H1 (cell line): Measurements from ENCODE around the gene TMEM203. TPM values are rescaled to one million over a fixed set of nuclear protein-coding genes. Genes with fewer than 3 reads are reported as not detected.

Source experiments
- CTCF ChIA-PET: fragments of 300-600 bp; sonication (Branson Sonifier 250); formaldehyde crosslinking; loops from one replicate; lab custom pipeline; 2021; ENCODE audit not compliant: partially characterized antibody; lab: Charles Lee
- POLR2A ChIA-PET: fragments of 300-600 bp; sonication (Branson Sonifier 250); formaldehyde crosslinking; loops from one replicate; lab custom pipeline; 2021; ENCODE audit warnings: inconsistent platforms; ENCODE audit not compliant: partially characterized antibody; lab: Charles Lee
- DNase-seq, 2 experiments: peaks; one replicate each; pipeline versions ENCODE4 v3.0.0 to v3.0.0-alpha.2; 2010 to 2022; ENCODE audit warnings: low spot score in 2 of 2, low read depth in 1 of 2, mixed read lengths in 1 of 2
- FAIRE-seq: peaks from 2 replicates; lab custom pipeline; 2011; peaks lifted over from hg19 to GRCh38; lab: Jason Lieb, UNC
- H2AFZ ChIP-seq: 2 replicates; pipeline ENCODE4 v1.8.1; 2012; ENCODE audit warnings: low read length, inconsistent platforms
- H2AK5ac ChIP-seq: 2 replicates; pipeline ENCODE4 v1.6.1; 2013; ENCODE audit warnings: low read depth, low read length
- H2BK120ac ChIP-seq: replicated peaks from 2 replicates; pipeline ENCODE3; 2013; ENCODE audit warnings: low read depth, low read length, inconsistent platforms
- H2BK12ac ChIP-seq: 2 replicates; pipeline ENCODE4 v1.6.1; 2013; ENCODE audit warnings: low read depth, low read length
- H2BK15ac ChIP-seq: 2 replicates; pipeline ENCODE4 v1.6.1; 2013; ENCODE audit warnings: low read length
- H2BK20ac ChIP-seq: 2 replicates; pipeline ENCODE4 v1.6.1; 2013; ENCODE audit warnings: low read length
- H2BK5ac ChIP-seq: 2 replicates; pipeline ENCODE4 v1.6.1; 2013; ENCODE audit warnings: low read depth, low read length
- H3K14ac ChIP-seq: 2 replicates; pipeline ENCODE4 v1.6.1; 2013; ENCODE audit warnings: inconsistent platforms; ENCODE audit not compliant: insufficient read length
- H3K18ac ChIP-seq: 2 replicates; pipeline ENCODE4 v1.6.1; 2013; ENCODE audit warnings: low read length; ENCODE audit errors: extremely low read depth
- H3K23ac ChIP-seq: 2 replicates; pipeline ENCODE4 v1.6.1; 2013; ENCODE audit warnings: inconsistent platforms; ENCODE audit not compliant: insufficient read length
- H3K23me2 ChIP-seq: 2 replicates; pipeline ENCODE4 v1.6.1; 2013; ENCODE audit warnings: low read depth, low read length
- H3K27ac ChIP-seq: 2 replicates; pipeline ENCODE4 v1.6.1; 2011; ENCODE audit warnings: low read depth, low read length, inconsistent platforms
- H3K27me3 ChIP-seq, 4 experiments: replicated peaks in 1 of 4; 1 replicate in 1 of 4; 2 replicates in 3 of 4; pipeline versions ENCODE4 v1.6.1 to v1.8.1; 2011 to 2013; ENCODE audit warnings: low read length in 3 of 4, mild to moderate bottlenecking in 3 of 4, inconsistent platforms in 2 of 4, mixed read lengths in 2 of 4, moderate library complexity in 1 of 4; ENCODE audit not compliant: control insufficient read depth in 3 of 4, insufficient read depth in 3 of 4; ENCODE audit errors: extremely low read depth in 1 of 4
- H3K36me3 ChIP-seq, 4 experiments: 2 replicates each; pipeline versions ENCODE4 v1.6.1 to v1.8.1; 2011 to 2013; ENCODE audit warnings: mild to moderate bottlenecking in 4 of 4, low read length in 3 of 4, moderate library complexity in 2 of 4, control low read depth in 1 of 4, inconsistent platforms in 1 of 4; ENCODE audit not compliant: insufficient read depth in 4 of 4, control insufficient read depth in 2 of 4
- H3K4ac ChIP-seq: replicated peaks from 2 replicates; pipeline ENCODE3; 2013; ENCODE audit warnings: low read length, low read depth, mixed read lengths, inconsistent platforms; ENCODE audit not compliant: insufficient read length
- H3K4me1 ChIP-seq, 4 experiments: replicated peaks in 1 of 4; 1 replicate in 1 of 4; 2 replicates in 3 of 4; pipeline versions ENCODE4 v1.6.1 to v1.8.1; 2011 to 2013; ENCODE audit warnings: low read length in 3 of 4, inconsistent platforms in 2 of 4, mixed read lengths in 1 of 4; ENCODE audit not compliant: insufficient read depth in 4 of 4, control insufficient read depth in 3 of 4
- H3K4me2 ChIP-seq, 2 experiments: 2 replicates each; pipeline versions ENCODE4 v1.6.1 to v1.8.1; 2011 to 2013; ENCODE audit warnings: low read depth in 2 of 2, low read length in 2 of 2, control low read depth in 1 of 2, inconsistent platforms in 1 of 2, mild to moderate bottlenecking in 1 of 2; ENCODE audit not compliant: insufficient read depth in 1 of 2
- H3K4me3 ChIP-seq, 4 experiments: fragments of 200-600, 300-600 bp in 1 of 4; sonication (generic), shearing (Covaris generic), sonication (Bioruptor Twin) in 1 of 4; 2 replicates each; pipeline versions ENCODE4 v1.5.1 to v1.8.1; 2011 to 2016; ENCODE audit warnings: low read length in 4 of 4, low read depth in 3 of 4, control low read depth in 2 of 4, inconsistent platforms in 2 of 4, mild to moderate bottlenecking in 2 of 4, mixed read lengths in 1 of 4, moderate library complexity in 1 of 4; ENCODE audit not compliant: insufficient read depth in 2 of 4; ENCODE audit errors: extremely low read depth in 1 of 4
- H3K56ac ChIP-seq: replicated peaks from 2 replicates; pipeline ENCODE3; 2013; ENCODE audit warnings: low read depth, mild to moderate bottlenecking, mixed read lengths, low read length, inconsistent platforms; ENCODE audit not compliant: insufficient read length
- H3K79me1 ChIP-seq: 2 replicates; pipeline ENCODE4 v1.6.1; 2013; ENCODE audit warnings: low read depth, low read length, control low read depth
- H3K79me2 ChIP-seq, 2 experiments: 2 replicates each; pipeline versions ENCODE4 v1.6.1 to v1.8.1; 2012 to 2013; ENCODE audit warnings: low read length in 2 of 2, mild to moderate bottlenecking in 2 of 2, inconsistent platforms in 1 of 2; ENCODE audit not compliant: insufficient read depth in 2 of 2, control insufficient read depth in 1 of 2
- H3K9ac ChIP-seq, 4 experiments: replicated peaks in 1 of 4; 1 replicate in 1 of 4; 2 replicates in 3 of 4; pipeline versions ENCODE4 v1.6.1 to v1.8.1; 2011 to 2013; ENCODE audit warnings: low read depth in 3 of 4, low read length in 3 of 4, control low read depth in 2 of 4, mild to moderate bottlenecking in 2 of 4, moderate library complexity in 2 of 4, inconsistent platforms in 1 of 4; ENCODE audit errors: extremely low read depth in 1 of 4
- H3K9me3 ChIP-seq, 2 experiments: 2 replicates each; pipeline versions ENCODE4 v1.6.1 to v1.8.1; 2012 to 2013; ENCODE audit warnings: mild to moderate bottlenecking in 2 of 2, moderate library complexity in 2 of 2, control low read depth in 1 of 2, inconsistent platforms in 1 of 2, low read depth in 1 of 2, low read length in 1 of 2, mixed read lengths in 1 of 2; ENCODE audit not compliant: insufficient read depth in 2 of 2
- H4K20me1 ChIP-seq, 2 experiments: replicated peaks in 1 of 2; 2 replicates each; pipeline versions ENCODE3 to v1.8.1; 2011 to 2013; ENCODE audit warnings: inconsistent platforms in 2 of 2, low read length in 2 of 2, mild to moderate bottlenecking in 1 of 2; ENCODE audit not compliant: insufficient read depth in 2 of 2, control insufficient read depth in 1 of 2
- H4K5ac ChIP-seq: 2 replicates; pipeline ENCODE4 v1.6.1; 2013; ENCODE audit warnings: low read length, low read depth, mixed read lengths, inconsistent platforms; ENCODE audit not compliant: insufficient read length
- H4K8ac ChIP-seq: 2 replicates; pipeline ENCODE4 v1.8.0; 2013; ENCODE audit warnings: mild to moderate bottlenecking, moderate library complexity, low read length, inconsistent platforms; ENCODE audit not compliant: insufficient read depth; ENCODE audit errors: extremely low read depth
- H4K91ac ChIP-seq: replicated peaks from 2 replicates; pipeline ENCODE3; 2013; ENCODE audit warnings: low read length, mixed read lengths, inconsistent platforms; ENCODE audit not compliant: insufficient read length
- ASH2L ChIP-seq: fragments of 200-600, 300-600 bp; sonication (generic); IDR thresholded peaks from one replicate; pipeline ENCODE4 v1.7.1; 2017; ENCODE audit warnings: low read length
- CTCF ChIP-seq, 3 experiments: IDR thresholded peaks; 1 replicate in 2 of 3; 2 replicates in 1 of 3; pipeline versions ENCODE4 v1.5.1 to v1.6.1; 2011; ENCODE audit warnings: low read length in 3 of 3, mild to moderate bottlenecking in 3 of 3, inconsistent platforms in 2 of 3, low read depth in 1 of 3, moderate library complexity in 1 of 3; ENCODE audit not compliant: insufficient read depth in 1 of 3; ENCODE audit errors: control extremely low read depth in 1 of 3
- EZH2 ChIP-seq: fragments of 200-600 bp; sonication (generic); IDR thresholded peaks from 2 replicates; pipeline ENCODE4 v1.7.1; 2012; ENCODE audit warnings: low read depth, mild to moderate bottlenecking, moderate library complexity, low read length, inconsistent platforms; ENCODE audit not compliant: severe bottlenecking
- GTF2F1 ChIP-seq: IDR thresholded peaks from 2 replicates; pipeline ENCODE4 v1.6.1; 2012; ENCODE audit warnings: low read depth, low read length, improper control_type of control experiment, borderline replicate concordance
- KDM4A ChIP-seq: IDR thresholded peaks from one replicate; pipeline ENCODE4 v1.7.1; 2012; ENCODE audit warnings: low read depth, mild to moderate bottlenecking, moderate library complexity, low read length, inconsistent platforms; ENCODE audit not compliant: severe bottlenecking
- KDM5A ChIP-seq: fragments of 200-600 bp; IDR thresholded peaks from 2 replicates; pipeline ENCODE4 v1.7.1; 2012; ENCODE audit warnings: mild to moderate bottlenecking, low read length, inconsistent platforms, mixed read lengths
- NRF1 ChIP-seq: IDR thresholded peaks from 2 replicates; pipeline ENCODE4 v1.6.1; 2011; ENCODE audit warnings: mild to moderate bottlenecking, low read depth, low read length, improper control_type of control experiment
- RXRA ChIP-seq: IDR thresholded peaks from 2 replicates; pipeline ENCODE4 v1.6.1; 2011; ENCODE audit warnings: low read depth, mild to moderate bottlenecking, low read length, moderate library complexity; ENCODE audit not compliant: insufficient read depth
- WGBS, 2 experiments: shearing (Covaris generic) in 1 of 2; methylation state at CpG; one replicate each; pipeline versions ENCODE4 v1.1.6 to v1.1.7; 2013 to 2015; ENCODE audit warnings: low lambda C conversion rate in 2 of 2, mixed read lengths in 2 of 2, inconsistent platforms in 1 of 2, low coverage in 1 of 2, missing lambda C conversion rate in 1 of 2; ENCODE audit not compliant: insufficient replicate concordance in 2 of 2, insufficient coverage in 1 of 2, insufficient read length in 1 of 2; ENCODE audit errors: extremely low coverage in 1 of 2, missing lambda C conversion rate in 1 of 2; 5-methylcytosine and 5-hydroxymethylcytosine counted together
- polyA plus RNA-seq, 7 experiments: library from polyadenylated mRNA; depleted of rRNA in 3 of 7; stranded (reverse) in 5 of 7; unstranded in 2 of 7; fragments of >200 nt in 5 of 7; fragments of 200-250 nt in 2 of 7; gene quantifications; 1 replicate in 5 of 7; 2 replicates in 1 of 7; 4 replicates in 1 of 7; pipeline versions ENCODE4 v1.2.1 to v1.2.3, GENCODE V29; 2011 to 2013; ENCODE audit warnings: missing spikeins in 2 of 7, mixed read lengths in 2 of 7
- total RNA-seq: library from RNA; stranded (reverse); fragmentation: NEBNext Ultra II Directional; extraction: Animal tissue kit (Norgen Biotek cat#: 25700); gene quantifications from 2 replicates; pipeline ENCODE4 v1.2.1, GENCODE V29; 2021

Gene TMEM203
- total and polyA plus RNA-seq, 2 of the 8 experiments (the other 6 are each of a cell fraction or from before 2014, with no cell fraction given), result 44.1 to 57.1 TPM

DNA sequence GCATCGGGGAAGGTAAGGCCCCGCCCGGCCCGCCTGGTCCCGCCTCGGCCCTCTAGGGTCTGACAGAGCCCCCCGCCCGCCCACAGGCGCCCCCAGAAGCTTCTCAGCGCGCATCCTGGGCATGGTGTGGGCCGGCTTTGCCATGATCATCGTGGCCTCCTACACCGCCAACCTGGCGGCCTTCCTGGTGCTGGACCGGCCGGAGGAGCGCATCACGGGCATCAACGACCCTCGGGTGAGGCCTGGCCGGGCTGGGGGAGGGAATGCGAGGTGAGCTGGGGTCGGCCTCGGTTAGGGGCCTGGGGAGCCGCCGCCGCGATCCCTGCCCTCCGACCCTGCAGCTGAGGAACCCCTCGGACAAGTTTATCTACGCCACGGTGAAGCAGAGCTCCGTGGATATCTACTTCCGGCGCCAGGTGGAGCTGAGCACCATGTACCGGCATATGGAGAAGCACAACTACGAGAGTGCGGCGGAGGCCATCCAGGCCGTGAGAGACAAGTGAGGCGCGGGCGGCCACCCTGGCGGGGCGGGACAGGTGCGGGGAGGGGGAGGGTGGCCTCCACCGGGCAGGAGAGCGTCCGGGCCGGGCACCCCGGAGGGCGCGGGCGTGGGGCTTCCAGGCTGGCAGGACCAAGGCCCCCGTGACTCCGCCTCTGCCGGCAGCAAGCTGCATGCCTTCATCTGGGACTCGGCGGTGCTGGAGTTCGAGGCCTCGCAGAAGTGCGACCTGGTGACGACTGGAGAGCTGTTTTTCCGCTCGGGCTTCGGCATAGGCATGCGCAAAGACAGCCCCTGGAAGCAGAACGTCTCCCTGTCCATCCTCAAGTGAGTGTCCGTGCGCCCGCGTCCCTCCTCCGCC lies 42.7 kb downstream of the TMEM203 start:
- Histone ChIP-seq H2BK12ac (no peak overlapping the region), H4K8ac (no peak overlapping the region), H3K9ac (no peak overlapping the region), H4K91ac (no peak overlapping the region), H3K79me2 (no peaks in the 10 kb centered on the region), H3K4me2 (peak overlapping the region; percentile 84 to 90), H3K14ac (no peak overlapping the region), H2BK20ac (no peak overlapping the region), H2BK5ac (no peak overlapping the region), H4K5ac (no peak overlapping the region), H2AFZ (no peak overlapping the region; the same call in 1 of the 2 replicates), H3K23me2 (peaks cover 5% of the 10 kb centered on the region; the same call in 1 of the 2 replicates), H3K56ac (no peak overlapping the region), H3K4me1 (peaks cover 0 to 12% (median 6%) of the 10 kb centered on the region in 4 experiments; a peak in 6 of 7 replicates), H3K18ac (no peak overlapping the region), H3K36me3 (no peaks in the 10 kb centered on the region), H3K4ac (no peak overlapping the region), H2AK5ac (no peak overlapping the region), H2BK15ac (no peak overlapping the region), H3K9me3 (no peaks in the 10 kb centered on the region), H2BK120ac (no peak overlapping the region), H3K79me1 (no peaks in the 10 kb centered on the region; the same call in 1 of the 2 replicates), H3K23ac (no peak overlapping the region), H3K27me3 (peaks cover 54 to 98% (median 90%) of the 10 kb centered on the region in 4 experiments), H3K4me3 (peak overlapping the region; percentile 32 to 61 (median 34)), H3K27ac (no peak overlapping the region), H4K20me1 (peaks cover 0 to 14% of the 10 kb centered on the region in 2 experiments)
- CTCF ChIA-PET, result interaction anchor here (0.7 to 4.0 kb wide), 14 partner anchors 11 to 391 kb away, joined by 3 to 16 read pairs (median 4); partner anchors contain the start of gene CYSRT1
- FAIRE-seq, result no peak
- DNase-seq, result peak in 1 of 2 experiments; percentile 70
- POLR2A ChIA-PET, result interaction anchor here (0.6 to 2.9 kb wide), 10 partner anchors 12 to 108 kb away, joined by 3 to 15 read pairs (median 4); partner anchors contain the start of genes NDOR1, SSNA1, TMEM203 and TUBB4B
- WGBS, 2 experiments, result 7% methylated on average over 33 of the region's 74 CpGs; no CpG with 5 or more reads in 1 of the 2 experiments
- TF ChIP-seq KDM4A (peak; percentile 61), CTCF (IDR thresholded peaks at IDR 0.05; ENCODE audit: control extremely low read depth in 1 of 3, insufficient read depth in 1 of 3, low read depth in 1 of 3, low read length in 3 of 3) (peak in 1 of 3 experiments; percentile 3; a peak in 1 of 4 replicates), EZH2 (peak; percentile 81), NRF1 (peak; percentile 59), RXRA (no peak), ASH2L (peak; percentile 29), GTF2F1 (no peak), KDM5A (no peak)
